HG03442 (cell line): ENCODE data around the gene TMEM8B.

ENCODE experiments used
- ATAC-seq: cut with Tn5 transposase; IDR thresholded peaks from one replicate; pipeline ENCODE4 v1.9.1; 2021; ENCODE audit warnings: mild to moderate bottlenecking, moderate library complexity; ENCODE audit not compliant: unreplicated experiment

The TMEM8B gene

GRCh38 chr9:35829084-35829763 is at the start of gene TMEM8B:
TSS of gene TMEM8B (plus strand) at chr9:35829228. CDS start at chr9:35829448, 220 bp downstream.
- peak; percentile 64 for ATAC-seq

DNA sequence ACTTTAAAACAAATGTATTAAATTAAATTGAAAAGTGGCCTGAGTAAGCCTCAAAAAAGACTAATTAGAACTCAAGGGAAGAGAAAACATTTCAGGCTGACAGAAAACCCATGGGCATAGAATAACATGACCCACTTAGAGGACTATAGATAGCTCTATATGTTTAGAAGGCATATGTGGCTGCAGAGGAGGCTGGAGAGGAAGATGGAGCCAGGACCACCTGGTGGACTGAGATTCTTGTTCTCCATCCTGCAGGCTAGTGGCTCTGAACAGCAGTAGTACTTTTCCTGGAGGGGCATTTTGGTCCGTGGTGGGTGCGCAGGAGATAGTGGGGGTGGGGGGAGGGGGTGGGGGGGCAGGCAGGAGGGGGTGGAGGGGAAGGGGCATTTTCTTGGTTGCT is 48.0 kb upstream of the TMEM8B start:
- ATAC-seq = no peak

DNA sequence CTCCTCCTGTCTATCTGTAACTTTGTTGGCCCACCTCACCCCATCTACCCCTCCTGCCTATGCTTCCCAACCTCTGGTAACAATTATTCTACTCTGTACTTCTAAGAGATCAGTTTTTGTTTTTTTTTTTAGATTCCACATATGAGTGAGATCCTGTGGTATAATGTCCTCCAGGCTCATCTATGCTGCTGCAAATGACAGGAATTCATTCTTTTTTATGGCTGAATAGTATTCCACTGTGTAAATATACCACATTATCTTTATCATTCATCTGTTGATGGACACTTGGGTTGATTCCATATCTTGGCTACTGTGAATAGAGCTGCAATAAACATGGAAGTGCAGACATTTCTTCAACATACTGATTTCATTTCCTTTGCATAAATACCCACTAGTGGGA is 45.6 kb upstream of the TMEM8B start:
- no peak for ATAC-seq

DNA sequence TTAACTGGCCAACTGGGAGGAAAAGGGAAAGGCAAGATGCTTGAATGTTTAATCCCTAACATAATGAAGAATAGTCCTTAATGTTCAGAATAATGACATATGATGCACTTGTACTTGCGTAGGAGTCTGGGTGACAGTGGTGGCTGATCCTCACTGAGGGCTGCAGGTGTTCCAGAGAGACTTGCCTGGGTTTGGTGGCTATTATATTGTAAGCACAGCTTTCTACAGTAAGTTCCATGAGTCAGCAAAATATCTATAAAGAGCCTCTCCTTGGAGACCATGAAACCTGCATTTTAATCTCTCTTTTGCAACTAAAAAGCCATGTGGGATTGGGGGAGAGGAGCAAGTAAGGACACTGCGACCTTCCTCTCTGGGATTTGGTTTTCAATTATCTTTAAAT is 39.5 kb upstream of the TMEM8B start:
- ATAC-seq = no peak

GRCh38 chr9:35790025-35790384 is 39.0 kb upstream of the TMEM8B start:
- no peak for ATAC-seq

GRCh38 chr9:35790385-35791296 is 38.4 kb upstream of the TMEM8B start:
- no peak for ATAC-seq

DNA sequence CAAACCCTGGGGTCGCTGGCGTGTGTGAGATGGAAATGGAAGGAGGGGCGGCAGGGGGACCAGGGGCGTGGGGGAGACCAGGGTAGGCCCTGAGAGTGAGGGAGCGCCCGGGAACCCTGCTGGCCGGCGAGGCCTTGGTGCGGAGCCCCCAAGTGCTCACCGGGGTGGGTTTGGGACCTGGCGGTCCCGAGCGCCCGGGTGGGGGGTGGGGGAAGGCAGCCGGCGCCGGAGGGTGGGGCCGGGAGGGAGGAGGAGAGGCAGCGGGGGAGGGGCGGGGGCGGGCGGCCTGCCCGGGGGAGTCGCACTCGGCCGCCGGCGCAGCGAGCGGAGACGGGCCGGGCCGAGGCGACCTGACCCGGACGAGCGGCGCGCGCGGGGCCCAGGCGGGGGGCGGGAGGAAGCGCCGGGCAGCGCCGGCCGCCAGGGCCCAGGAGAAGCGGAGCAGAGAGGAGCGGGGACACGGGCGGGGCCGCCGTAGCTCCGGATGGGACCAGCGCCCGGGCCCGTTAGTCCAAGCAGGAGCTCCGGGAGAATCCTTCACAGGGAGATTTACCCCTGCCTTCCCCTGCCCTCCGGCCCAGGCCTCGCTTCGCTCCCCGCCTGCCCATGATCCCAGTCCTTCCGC is 37.6 kb upstream of the TMEM8B start, which contains the start of gene NPR2:
Gene NPR2, plus strand, starts transcription at position 295 of the 625 bp plus-strand sequence. CDS start 818 bp downstream, outside the sequence.
- ATAC-seq = no peak

DNA sequence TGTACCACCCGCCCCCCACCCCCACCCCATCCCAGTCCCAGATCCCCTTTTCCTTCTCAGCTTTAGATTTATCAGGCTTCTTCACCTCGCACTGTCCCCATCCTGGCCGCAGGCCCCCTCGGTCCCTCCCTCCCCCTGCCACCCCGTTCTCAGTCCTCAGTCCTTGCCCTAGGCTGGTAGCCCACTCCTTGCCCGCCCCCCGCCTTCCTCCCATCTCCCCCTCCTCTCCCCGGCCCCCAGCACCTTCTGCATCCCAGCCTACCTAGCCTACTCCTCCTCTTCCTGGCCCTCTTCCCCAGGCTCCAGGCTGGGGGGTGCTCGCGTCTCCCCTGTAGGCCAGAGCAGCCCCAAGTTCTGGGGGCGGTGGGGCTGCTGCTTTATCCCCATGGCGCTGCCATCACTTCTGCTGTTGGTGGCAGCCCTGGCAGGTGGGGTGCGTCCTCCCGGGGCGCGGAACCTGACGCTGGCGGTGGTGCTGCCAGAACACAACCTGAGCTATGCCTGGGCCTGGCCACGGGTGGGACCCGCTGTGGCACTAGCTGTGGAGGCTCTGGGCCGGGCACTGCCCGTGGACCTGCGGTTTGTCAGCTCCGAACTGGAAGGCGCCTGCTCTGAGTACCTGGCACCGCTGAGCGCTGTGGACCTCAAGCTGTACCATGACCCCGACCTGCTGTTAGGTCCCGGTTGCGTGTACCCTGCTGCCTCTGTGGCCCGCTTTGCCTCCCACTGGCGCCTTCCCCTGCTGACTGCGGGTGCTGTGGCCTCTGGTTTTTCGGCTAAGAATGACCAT is 36.8 kb upstream of the TMEM8B start:
- no peak for ATAC-seq

- no peak for ATAC-seq
Measured at GRCh38 chr9:35792826-35793225, 36.2 kb upstream of the TMEM8B start.

DNA sequence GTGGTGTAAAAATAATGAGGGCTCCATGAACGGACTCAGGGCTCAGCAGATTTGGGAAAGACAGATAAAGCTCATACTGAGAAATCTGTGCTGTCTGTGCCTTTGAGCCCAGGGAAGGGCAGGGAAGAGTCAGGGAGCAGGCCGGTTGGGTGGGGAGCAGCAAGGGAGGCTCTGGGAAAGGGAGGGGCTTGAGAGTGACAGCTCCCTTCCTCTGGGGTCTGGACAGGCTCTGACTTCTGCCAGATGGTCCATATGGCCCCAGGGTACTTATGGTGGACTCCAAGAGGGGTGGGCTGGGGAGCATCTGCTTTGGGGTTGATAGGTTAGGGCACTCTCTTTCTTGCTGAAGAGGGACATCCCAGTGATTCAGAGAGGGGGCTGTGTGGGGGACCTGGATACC is 35.6 kb upstream of the TMEM8B start:
- ATAC-seq = no peak

GRCh38 chr9:35795695-35796094 is 33.3 kb upstream of the TMEM8B start:
- ATAC-seq = no peak

- ATAC-seq = no peak
Measured at GRCh38 chr9:35797311-35798109, 31.5 kb upstream of the TMEM8B start.

GRCh38 chr9:35798658-35799374 is 30.2 kb upstream of the TMEM8B start:
- peak; percentile 66 for ATAC-seq

DNA sequence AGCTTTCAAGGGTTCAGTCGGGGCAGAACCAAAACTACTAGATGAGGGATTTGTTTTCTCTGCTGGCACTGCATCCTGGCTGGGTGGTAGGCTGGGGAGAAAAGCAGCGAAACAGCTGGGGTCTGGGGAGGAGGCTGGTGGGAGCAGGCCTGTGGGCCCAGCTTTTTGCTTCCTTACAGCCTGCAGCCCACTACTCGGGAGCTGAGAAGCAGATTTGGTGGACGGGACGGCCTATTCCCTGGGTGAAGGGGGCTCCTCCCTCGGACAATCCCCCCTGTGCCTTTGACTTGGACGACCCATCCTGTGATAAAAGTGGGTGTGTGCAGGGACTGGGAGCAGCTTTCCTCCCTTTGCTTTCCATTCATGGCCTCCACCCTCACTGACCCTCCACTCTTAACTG is 28.5 kb upstream of the TMEM8B start:
- no peak for ATAC-seq

DNA sequence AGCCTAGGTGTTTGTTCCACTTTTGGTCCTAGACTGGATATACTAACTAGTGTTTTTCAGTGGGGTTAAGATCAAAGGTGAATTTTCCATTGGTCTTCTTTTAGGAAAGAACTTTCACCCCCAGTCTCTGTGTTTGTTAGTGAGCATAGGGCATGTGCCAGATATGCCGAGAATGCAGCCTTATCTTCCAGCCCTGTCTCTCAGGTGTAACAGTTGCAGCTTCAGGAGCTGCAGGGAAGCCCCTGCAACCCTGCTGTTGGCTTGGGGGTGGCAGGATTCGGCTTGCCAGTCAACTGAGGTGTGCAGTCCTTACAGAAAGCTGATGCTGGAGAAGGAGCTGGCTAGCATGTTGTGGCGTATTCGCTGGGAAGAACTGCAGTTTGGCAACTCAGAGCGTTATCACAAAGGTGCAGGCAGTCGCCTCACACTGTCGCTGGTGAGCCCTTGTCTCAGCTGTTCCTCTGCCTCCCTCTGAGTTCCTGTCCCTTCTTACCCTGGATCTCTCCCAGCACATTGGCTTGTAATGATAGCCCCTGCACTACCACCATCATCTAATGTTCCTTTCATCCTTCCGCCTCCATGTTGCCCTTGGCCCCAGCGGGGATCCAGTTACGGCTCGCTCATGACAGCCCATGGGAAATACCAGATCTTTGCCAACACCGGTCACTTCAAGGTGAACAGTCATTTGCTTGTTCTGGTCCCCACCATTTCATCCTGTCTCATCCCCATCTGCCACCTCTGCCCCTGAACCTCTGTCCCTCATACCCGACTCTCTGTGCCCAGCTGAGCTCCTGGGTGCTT is 27.5 kb upstream of the TMEM8B start:
- no peak for ATAC-seq

DNA sequence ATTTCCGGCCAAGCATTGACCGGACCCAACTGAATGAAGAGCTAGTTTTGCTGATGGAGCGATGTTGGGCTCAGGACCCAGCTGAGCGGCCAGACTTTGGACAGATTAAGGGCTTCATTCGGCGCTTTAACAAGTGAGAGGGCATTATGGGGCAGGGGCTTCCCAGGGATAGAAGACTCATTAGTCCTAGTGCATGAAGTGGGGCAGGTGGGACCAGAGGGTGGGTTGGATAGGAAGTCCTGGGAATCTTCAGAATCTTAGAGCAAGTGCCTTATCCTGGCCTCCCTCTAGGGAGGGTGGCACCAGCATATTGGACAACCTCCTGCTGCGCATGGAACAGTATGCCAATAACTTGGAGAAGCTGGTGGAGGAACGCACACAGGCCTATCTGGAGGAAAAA is 22.9 kb upstream of the TMEM8B start:
- no peak for ATAC-seq

- ATAC-seq = no peak
Measured at GRCh38 chr9:35808433-35808832, 20.6 kb upstream of the TMEM8B start.

- ATAC-seq = no peak
Measured at GRCh38 chr9:35810122-35810521, 18.9 kb upstream of the TMEM8B start.
